AG04449 (cell line): ENCODE results near the gene SLIT1.
"Not testable (repeated sequence)": the region's sequence is repeated elsewhere in the genome, so short reads cannot be mapped to it uniquely, and the experiment has no call there.

Experiments
- CTCF ChIA-PET: fragments of 350-600 bp; formaldehyde crosslinking; extraction: SDS; loops from one replicate; lab custom pipeline; 2021; ENCODE audit warnings: antibody characterized with exemption; lab: Yijun Ruan, JAX
- POLR2A ChIA-PET: fragments of 400-600, 350-600 bp; formaldehyde crosslinking; extraction: SDS; loops from one replicate; lab custom pipeline; 2020; ENCODE audit warnings: antibody characterized with exemption, inconsistent platforms; lab: Yijun Ruan, JAX
- DNase-seq: peaks from one replicate; pipeline ENCODE4 v3.0.0-alpha.2; 2010; ENCODE audit warnings: low read depth, low spot score
- H3K4me3 ChIP-seq: 2 replicates; pipeline ENCODE4 v1.5.1; 2011; ENCODE audit warnings: low read depth, mild to moderate bottlenecking, control low read depth, low read length
- TF ChIP-seq, protein P1 (sequence below): IDR thresholded peaks from one replicate; pipeline ENCODE4 v1.5.1; 2011; ENCODE audit warnings: mild to moderate bottlenecking, moderate library complexity, low read length, control low read depth, inconsistent platforms; ENCODE audit not compliant: insufficient read depth; ENCODE audit errors: missing control alignments

The SLIT1 gene

DNA sequence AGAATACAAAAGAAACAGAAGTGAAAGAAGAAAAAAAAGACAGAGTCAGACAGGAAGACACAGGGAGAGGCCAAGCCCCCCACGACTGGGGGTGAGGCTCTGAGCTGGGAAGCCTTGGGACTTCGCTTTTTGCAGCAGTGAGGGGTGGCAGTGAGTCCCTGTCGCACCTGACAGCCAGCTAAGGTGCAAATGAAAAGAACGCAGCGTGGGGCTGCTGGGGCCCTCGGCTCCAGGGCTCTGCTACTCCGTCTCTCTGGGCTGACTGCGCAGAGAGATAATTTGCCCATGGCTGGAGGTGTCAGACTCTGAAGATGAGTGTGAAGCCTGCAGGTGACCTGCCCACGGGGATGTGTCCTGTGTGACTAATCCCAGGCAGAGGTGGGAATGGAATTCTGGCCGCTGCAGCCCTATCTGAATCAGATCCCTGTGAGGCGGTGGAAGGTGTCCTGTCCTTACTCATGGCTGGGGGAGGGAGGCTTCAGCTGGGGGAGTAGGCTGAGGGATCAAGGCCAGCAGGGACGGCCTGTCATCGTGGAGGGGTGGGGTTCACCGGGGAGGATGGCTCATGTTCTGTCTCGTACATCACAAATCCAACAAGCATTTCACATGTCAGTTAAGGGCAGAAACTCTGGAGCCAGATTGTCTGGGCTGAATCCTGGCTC lies 96.4 kb downstream of the SLIT1 start:
- ChIA-PET CTCF (interaction anchor here (0.9 to 34.9 kb wide), 5 partner anchors 7 to 132 kb away, joined by 4 to 1063 read pairs (median 12); no protein-coding TSS in a partner anchor), POLR2A (interaction anchor here (0.6 kb wide), 1 partner anchor 17 kb away, joined by 3 read pairs; no protein-coding TSS in a partner anchor)
- no peak for DNase-seq
- H3K4me3 ChIP-seq, result no peak overlapping the region
- TF ChIP-seq, protein P1, sequence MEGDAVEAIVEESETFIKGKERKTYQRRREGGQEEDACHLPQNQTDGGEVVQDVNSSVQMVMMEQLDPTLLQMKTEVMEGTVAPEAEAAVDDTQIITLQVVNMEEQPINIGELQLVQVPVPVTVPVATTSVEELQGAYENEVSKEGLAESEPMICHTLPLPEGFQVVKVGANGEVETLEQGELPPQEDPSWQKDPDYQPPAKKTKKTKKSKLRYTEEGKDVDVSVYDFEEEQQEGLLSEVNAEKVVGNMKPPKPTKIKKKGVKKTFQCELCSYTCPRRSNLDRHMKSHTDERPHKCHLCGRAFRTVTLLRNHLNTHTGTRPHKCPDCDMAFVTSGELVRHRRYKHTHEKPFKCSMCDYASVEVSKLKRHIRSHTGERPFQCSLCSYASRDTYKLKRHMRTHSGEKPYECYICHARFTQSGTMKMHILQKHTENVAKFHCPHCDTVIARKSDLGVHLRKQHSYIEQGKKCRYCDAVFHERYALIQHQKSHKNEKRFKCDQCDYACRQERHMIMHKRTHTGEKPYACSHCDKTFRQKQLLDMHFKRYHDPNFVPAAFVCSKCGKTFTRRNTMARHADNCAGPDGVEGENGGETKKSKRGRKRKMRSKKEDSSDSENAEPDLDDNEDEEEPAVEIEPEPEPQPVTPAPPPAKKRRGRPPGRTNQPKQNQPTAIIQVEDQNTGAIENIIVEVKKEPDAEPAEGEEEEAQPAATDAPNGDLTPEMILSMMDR, result no peak

DNA sequence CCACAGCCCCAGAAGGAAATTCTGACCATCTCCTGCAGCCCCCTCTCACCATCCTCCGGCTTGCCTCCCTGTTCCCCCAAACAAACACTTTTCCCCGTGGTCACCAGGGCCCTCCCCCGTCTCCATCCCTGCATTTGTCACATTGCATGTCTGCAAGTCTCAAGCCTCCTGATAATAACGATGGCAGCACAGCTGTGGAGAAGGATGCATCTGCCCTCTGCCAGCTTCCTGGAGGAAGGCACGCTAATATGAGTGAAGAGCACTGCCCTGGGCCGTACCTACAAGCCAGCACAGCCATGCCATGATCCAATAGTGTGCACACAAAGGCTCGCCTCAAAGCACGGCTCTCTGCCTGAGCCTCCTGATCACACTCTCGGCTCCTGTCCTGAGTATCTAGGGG lies 98.5 kb downstream of the SLIT1 start:
- ChIA-PET POLR2A (no interaction called here), CTCF (interaction anchor here (1.2 to 34.9 kb wide), 2 partner anchors 14 to 134 kb away, joined by 6 to 1063 read pairs; no protein-coding TSS in a partner anchor)
- no peak for DNase-seq
- no peak overlapping the region for H3K4me3 ChIP-seq
- TF ChIP-seq, protein P1, result no peak

- TF ChIP-seq, protein P1, result no peak
- CTCF ChIA-PET, result interaction anchor here (1.2 to 34.9 kb wide), 2 partner anchors 13 to 134 kb away, joined by 6 to 1063 read pairs; no protein-coding TSS in a partner anchor
- DNase-seq, result no peak
- POLR2A ChIA-PET, result no interaction called here
- no peak overlapping the region for H3K4me3 ChIP-seq
These were observed 99.2 kb downstream of the SLIT1 start for GRCh38 chr10:97086530-97086929.

DNA sequence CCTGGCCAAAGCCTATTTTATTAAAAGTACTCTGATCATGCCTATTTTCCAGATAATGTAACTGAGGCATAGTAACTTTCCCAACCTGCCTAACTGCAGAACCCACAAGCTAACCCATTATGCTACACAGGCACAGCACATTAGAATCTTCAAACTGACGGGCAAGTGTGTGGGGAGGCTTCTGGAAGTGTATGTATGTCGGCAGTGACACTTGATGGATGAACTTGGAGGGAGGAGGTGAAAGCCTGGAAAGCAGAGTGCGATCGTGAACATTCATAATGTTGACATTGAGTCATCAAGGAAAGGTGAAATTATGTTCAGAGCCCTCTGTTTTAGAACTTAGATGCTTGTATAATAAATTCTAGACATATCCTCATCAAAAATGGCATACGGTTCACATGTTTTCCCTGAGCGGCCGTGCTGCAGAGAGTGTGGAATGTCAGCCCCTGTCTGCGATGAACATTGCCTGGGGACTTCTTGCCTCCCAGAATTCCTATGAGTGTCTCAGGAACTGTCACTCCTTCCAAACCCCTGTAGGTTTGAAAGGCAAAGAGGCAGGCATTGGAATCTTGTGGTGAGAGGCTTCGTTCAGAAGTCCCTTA lies 102.4 kb downstream of the SLIT1 start:
- ChIA-PET POLR2A (no interaction called here), CTCF (interaction anchor here (0.6 to 34.9 kb wide), 5 partner anchors 7 to 618 kb away, joined by 3 to 1063 read pairs (median 16); no protein-coding TSS in a partner anchor)
- no peak overlapping the region for H3K4me3 ChIP-seq
- DNase-seq, result no peak
- TF ChIP-seq, protein P1, result no peak

DNA sequence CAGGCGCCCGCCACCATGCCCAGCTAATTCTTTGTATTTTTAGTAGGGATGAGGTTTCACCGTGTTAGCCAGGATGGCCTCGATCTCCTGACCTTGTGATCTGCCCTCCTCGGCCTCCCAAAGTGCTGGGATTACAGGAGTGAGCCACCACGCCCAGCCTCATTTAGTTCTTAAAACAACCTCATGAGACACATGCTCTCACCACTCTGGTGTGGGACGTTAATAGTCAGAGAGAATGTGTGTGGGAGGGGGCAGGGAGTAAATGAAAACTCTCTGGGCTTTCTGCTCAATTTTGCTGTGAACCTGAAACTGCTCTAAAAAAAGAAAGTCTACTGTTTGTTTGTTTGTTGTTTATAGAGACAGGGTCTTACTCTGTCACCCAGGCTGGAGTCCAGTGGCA lies 103.2 kb downstream of the SLIT1 start:
- CTCF ChIA-PET, result interaction anchor here (0.6 to 34.9 kb wide), 13 partner anchors 8 to 619 kb away, joined by 3 to 1063 read pairs (median 4); no protein-coding TSS in a partner anchor
- H3K4me3 ChIP-seq, POLR2A ChIA-PET, DNase-seq: not testable (repeated sequence)

DNA sequence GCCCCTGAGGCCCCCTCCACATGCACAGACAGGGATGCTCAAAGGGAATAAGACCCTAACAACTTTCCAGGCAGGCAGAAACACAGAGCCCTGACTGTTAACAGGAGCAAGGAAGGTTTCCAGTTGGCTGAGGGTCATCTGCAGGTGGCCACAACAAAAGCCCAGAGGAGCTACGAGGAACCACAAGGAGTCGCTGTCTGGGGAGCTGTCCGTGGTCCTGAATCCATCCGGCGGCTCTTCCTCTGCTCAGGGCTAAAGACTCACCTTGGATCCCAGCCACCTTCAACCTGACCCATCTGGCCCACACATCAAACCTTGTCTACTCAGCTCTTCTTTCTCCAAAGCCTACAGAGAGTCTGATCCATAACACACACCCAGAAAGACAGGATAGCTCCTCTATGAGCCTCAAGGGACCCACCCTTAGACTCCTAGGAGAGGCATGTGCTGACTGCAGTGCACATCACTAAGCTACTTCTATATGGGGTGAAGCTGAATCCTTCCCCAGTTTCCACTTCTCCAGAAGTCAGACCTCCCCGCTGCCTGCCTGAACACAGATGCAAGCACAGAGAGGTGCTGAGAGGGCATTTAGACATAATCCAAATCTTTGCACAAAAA lies 104.0 kb downstream of the SLIT1 start:
- no peak for DNase-seq
- ChIA-PET CTCF (interaction anchor here (0.7 to 34.9 kb wide), 21 partner anchors 9 to 251 kb away, joined by 3 to 1063 read pairs (median 4); no protein-coding TSS in a partner anchor), POLR2A (no interaction called here)
- TF ChIP-seq, protein P1, result peak; percentile 93
- no peak overlapping the region for H3K4me3 ChIP-seq
